Kidney epithelial cell (primary cell): ENCODE results near the gene DST. TPM values are rescaled to one million over a fixed set of nuclear protein-coding genes. Genes with fewer than 3 reads are reported as not detected.

Experiments
- DNase-seq: peaks from one replicate; pipeline ENCODE4 v3.0.0-alpha.2; 2010; ENCODE audit warnings: low read depth
- H3K27me3 ChIP-seq: 2 replicates; pipeline ENCODE4 v1.6.0; 2011; ENCODE audit warnings: low read length; ENCODE audit not compliant: control insufficient read depth, insufficient read depth
- H3K36me3 ChIP-seq: 2 replicates; pipeline ENCODE4 v1.5.1; 2011; ENCODE audit warnings: low read length; ENCODE audit not compliant: control insufficient read depth, insufficient read depth
- H3K4me3 ChIP-seq: 2 replicates; pipeline ENCODE4 v1.5.1; 2011; ENCODE audit warnings: low read depth, mild to moderate bottlenecking, control low read depth, low read length
- total RNA-seq: library from RNA; depleted of rRNA; stranded (reverse); fragments of >200 nt; gene quantifications from 2 replicates; pipeline ENCODE4 v1.2.3, GENCODE V29; 2015
- TF ChIP-seq, protein P1 (sequence below): IDR thresholded peaks from 2 replicates; pipeline ENCODE4 v1.5.1; 2011; ENCODE audit warnings: mild to moderate bottlenecking, moderate library complexity, low read length, control low read depth, inconsistent platforms; ENCODE audit not compliant: insufficient read depth, poor library complexity, severe bottlenecking

Gene DST
- total RNA-seq, 1 donor from 2014 or later = 91.3 TPM

DNA sequence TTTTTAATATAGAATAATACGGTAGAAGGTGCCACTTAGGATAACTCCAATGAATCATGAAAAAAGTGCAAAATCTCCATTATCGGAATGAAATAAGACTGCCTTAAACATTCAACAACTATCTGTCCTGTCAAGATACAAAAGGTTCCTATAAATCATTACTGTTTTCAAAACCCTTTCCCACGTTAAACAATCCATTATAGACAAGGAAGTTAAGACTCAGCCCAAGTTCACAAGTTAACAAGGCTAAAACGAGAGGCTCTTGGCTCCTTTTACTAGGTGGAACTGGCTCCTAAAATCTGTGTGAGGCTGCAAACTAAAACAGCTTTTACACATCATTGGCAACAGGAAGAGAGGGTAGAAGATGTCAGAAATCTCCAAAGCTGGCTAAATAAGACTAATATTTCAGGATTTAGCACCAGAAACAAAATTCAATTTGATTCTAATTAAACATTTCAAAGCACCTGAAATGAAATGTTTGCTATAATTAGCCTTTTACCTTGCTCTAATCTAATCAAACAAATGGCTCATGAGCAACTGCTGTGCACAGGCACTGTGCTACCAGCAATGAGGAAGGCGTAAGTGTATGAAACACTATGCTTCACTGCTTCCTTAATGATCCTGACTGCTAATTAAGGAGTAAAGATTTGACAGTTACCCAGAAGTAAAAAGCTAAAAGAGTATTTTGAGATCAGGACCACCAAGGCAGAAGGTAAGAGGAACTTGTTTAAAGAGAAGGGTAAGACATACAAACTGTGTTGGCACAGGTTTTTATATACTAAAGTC is 109.7 kb downstream of the DST start:
- H3K27me3 ChIP-seq = no peaks in the 10 kb centered on the region
- TF ChIP-seq, protein P1, sequence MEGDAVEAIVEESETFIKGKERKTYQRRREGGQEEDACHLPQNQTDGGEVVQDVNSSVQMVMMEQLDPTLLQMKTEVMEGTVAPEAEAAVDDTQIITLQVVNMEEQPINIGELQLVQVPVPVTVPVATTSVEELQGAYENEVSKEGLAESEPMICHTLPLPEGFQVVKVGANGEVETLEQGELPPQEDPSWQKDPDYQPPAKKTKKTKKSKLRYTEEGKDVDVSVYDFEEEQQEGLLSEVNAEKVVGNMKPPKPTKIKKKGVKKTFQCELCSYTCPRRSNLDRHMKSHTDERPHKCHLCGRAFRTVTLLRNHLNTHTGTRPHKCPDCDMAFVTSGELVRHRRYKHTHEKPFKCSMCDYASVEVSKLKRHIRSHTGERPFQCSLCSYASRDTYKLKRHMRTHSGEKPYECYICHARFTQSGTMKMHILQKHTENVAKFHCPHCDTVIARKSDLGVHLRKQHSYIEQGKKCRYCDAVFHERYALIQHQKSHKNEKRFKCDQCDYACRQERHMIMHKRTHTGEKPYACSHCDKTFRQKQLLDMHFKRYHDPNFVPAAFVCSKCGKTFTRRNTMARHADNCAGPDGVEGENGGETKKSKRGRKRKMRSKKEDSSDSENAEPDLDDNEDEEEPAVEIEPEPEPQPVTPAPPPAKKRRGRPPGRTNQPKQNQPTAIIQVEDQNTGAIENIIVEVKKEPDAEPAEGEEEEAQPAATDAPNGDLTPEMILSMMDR = no peak
- DNase-seq = no peak
- no peak overlapping the region for H3K4me3 ChIP-seq
- H3K36me3 ChIP-seq = no peaks in the 10 kb centered on the region

DNA sequence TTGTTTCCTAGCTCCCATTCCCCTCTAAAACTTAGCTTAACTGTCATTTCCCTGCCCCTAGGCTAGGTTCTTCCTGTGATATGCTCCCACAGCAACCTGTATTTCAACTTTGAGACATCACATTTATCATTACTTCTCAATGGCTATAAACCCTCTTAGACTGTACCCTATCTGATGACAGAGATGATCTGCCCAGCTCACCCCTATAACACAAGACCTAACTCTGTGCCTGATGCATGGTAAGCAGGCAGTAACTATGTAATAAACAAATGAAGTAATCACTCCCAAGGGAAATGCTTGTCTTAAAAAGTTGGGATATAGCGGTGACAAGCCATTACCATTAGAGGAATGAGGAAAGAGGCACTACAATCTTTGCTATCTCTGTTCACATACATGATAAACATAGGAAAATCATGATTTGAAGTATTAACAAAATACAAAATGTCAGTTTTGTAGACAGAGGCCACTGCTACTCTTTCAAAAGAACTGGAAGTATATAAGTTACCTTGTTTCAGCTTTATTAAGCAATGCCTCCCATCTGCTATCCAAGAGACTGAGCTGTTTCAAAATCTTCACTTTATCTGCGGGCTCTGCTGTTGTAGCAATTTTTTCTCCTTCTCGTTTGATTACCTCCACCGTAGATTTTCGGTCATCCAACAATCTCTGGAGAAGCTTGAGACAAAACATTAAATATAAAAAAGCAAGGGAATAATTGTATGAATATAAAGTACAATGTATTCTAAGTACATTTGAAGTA is 110.7 kb downstream of the DST start:
- TF ChIP-seq, protein P1 = no peak
- Histone ChIP-seq H3K4me3 (no peak overlapping the region), H3K36me3 (no peaks in the 10 kb centered on the region), H3K27me3 (no peaks in the 10 kb centered on the region)
- DNase-seq = no peak

DNA sequence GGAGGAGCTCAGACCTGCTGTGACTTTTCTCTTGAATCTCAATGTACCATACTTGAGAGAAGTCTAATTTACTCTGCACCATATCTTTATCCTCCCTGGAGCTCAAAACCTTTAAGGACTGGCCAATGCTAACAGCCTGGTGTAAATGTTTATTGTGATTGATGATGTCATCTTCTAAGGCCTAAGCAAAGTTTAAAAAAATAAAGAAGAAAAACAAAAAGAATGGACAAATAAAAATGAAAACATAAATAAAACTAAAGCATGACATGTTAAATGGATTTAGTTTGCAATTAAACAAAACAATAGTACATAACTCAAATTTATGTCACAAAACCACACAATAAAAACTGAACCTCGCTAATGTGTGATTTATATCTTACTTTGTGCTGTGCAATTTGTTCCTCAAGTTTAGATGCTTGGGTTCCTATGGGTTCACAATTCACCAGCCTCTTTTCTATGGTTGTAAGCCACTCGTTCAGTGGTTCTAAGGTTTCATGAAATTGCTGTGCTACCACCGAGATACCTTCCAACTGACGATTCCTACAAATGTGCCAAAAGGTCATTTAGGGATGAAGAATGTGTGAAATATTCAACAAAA is 113.0 kb downstream of the DST start:
- TF ChIP-seq, protein P1 = no peak
- Histone ChIP-seq H3K36me3 (peaks cover 2% of the 10 kb centered on the region), H3K4me3 (no peak overlapping the region), H3K27me3 (no peaks in the 10 kb centered on the region)
- DNase-seq = no peak

DNA sequence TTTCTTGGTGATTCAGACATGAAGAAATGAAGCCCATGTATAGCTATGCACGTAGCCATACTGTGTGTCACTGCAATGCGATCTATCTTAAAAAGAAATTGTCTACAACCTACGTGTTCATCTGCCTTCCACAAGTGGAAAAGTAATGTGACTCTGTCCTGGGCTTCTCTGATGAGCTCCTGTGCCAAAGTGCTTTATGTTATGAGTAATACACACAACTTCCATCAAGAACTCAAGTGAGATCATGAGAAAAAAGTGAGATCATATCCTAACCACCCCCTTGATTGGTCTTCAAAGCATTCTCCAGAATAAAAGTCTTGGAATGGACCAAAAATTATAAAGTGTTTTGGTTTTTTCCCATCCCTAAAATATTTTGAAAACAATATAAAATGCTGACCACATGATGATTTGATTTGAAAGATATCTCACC is 114.3 kb downstream of the DST start:
- DNase-seq = peak; percentile 55
- peaks cover 2% of the 10 kb centered on the region for H3K36me3 ChIP-seq
- TF ChIP-seq, protein P1 = no peak
- H3K4me3 ChIP-seq = no peak overlapping the region
- no peaks in the 10 kb centered on the region for H3K27me3 ChIP-seq

DNA sequence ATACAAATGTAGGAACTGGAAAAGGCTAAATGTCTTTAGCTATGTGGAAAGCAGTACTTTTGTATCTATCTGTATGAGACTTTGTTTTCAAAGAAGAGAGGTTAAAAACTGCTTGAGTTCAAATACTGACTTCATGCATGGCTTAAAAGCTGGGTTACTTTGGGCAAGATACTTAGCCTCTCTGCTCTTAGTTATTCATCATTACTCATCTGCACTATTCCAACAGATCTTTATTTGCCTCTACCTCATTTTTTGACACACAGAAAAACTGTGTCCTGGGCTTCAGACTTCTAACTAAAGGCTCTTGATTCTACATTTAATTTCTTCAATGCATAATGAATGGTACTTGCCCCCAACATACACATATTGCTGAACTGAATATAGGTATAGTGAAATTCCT is 114.8 kb downstream of the DST start:
- no peaks in the 10 kb centered on the region for H3K27me3 ChIP-seq
- TF ChIP-seq, protein P1 = no peak
- no peak for DNase-seq
- H3K36me3 ChIP-seq = peaks cover 2% of the 10 kb centered on the region
- H3K4me3 ChIP-seq = no peak overlapping the region
